HG02884 (cell line): Measurements from ENCODE around the gene OTULIN.

ENCODE experiments used
- ATAC-seq: cut with Tn5 transposase; IDR thresholded peaks from one replicate; pipeline ENCODE4 v1.9.1; 2021; ENCODE audit warnings: mild to moderate bottlenecking, moderate library complexity; ENCODE audit not compliant: unreplicated experiment

The OTULIN gene

DNA sequence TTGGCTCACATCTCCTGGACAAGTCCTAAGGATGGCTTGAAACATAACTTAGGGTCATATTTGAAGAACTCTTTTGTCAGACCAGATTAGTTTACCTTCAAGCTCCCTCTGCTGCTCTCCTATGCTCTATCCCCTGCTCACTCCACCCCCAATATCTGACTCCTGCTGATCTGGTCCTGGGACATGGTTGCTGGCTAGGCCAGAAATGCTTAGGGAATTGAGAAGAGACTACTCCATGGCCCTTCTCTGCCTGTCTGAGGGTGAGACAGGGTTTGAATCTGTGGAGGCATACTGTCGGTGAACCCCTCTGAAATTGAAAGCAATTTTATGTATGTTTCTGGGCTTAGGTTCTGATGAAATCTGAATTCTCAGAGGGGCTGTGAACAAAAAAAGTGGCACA, 3.3 kb downstream of the OTULIN start:
- no peak for ATAC-seq

DNA sequence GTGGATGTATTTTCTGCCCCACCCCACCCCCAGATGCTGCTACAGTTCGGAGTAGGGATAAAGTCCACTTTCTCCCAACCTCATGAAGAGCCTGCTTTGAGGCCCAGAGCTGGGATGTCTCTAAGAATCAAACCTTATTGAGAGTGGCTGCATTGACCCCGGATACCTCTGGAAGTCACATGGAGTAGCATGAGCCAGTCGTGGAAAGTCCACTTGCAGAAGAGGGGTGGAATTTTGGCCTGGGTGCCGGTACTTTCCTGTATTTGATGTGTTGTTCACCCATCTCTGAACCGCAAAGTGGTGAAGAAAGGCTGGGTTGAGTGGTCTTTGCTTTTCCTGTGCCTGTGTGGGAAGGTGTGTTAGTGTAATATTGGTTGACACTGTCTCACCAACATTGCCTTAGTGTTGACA, 3.7 kb downstream of the OTULIN start:
- ATAC-seq: no peak

DNA sequence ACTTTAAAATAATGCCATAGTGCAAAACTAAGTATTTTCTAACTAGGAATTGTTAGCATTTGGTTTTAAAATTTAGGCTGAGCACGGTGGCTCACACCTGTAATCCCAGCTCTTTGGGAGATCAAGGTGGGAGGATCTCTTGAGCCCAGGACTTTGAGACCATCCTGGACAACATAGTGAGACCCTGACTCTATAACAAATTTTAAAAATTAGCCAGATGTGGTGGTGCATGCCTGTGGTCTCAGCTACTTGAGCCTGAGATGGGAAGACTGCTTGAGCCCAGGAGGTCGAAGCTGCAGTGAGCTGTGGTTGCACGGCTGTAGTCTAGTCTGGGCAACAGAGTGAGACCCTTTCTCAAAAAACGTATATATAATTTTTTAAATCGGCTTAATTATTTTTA, 4.9 kb downstream of the OTULIN start:
- no peak for ATAC-seq

DNA sequence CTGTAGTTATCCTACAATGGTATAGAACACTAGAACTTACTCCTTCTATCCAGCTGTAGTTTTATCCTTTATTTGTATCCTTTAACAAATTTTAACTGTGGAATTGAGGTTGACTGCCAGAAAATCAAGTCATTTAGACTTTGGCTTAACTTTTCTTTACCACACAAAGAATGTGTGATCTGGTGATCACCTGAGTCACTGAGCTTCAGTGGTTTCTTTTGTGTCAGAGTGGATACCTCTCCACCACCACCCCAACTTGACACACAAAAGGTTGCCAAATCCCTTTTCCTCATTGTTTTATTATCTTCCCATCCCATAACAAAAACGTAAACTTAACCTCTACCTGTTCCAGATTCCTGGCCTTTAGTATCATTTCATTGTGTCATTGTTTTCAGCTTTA, 5.5 kb downstream of the OTULIN start:
- no peak for ATAC-seq

DNA sequence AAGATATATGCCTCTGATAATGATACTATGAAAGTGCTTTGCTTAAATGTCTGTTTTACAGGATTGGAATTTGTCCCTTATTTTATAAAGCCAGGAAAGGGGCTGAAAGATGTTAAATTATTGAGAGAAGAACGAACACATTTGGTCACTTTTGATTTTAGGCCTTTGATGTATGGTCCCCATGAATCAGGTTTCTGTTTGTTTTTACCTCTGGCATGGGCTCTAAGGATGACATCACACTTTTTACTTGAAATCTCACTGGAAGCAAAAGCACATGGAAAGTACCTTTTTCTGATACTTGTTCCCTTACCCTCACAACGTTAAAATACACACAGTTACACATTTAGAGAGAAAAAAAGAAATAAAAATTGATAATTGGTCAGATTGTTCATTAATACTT, 6.9 kb downstream of the OTULIN start:
- no peak for ATAC-seq

DNA sequence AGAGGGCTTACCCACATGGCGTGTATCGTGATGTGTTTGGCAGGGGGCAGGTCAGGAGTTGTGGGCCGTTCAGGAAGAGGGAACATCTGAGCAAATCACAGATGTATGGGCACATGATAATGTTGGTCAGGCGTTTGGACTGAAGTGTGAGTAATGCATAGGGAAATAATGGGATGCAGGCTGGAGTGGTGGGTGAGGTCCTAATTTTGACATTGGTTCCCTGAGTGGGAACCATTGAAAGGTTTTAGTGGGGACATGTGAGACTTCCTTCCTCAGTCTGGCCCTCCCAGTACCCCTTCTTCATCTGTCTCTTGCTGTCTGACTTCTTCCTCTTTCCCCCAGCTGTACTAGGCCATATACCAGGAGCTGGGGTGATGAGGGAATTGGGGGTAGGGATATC, 7.6 kb downstream of the OTULIN start:
- ATAC-seq: no peak

DNA sequence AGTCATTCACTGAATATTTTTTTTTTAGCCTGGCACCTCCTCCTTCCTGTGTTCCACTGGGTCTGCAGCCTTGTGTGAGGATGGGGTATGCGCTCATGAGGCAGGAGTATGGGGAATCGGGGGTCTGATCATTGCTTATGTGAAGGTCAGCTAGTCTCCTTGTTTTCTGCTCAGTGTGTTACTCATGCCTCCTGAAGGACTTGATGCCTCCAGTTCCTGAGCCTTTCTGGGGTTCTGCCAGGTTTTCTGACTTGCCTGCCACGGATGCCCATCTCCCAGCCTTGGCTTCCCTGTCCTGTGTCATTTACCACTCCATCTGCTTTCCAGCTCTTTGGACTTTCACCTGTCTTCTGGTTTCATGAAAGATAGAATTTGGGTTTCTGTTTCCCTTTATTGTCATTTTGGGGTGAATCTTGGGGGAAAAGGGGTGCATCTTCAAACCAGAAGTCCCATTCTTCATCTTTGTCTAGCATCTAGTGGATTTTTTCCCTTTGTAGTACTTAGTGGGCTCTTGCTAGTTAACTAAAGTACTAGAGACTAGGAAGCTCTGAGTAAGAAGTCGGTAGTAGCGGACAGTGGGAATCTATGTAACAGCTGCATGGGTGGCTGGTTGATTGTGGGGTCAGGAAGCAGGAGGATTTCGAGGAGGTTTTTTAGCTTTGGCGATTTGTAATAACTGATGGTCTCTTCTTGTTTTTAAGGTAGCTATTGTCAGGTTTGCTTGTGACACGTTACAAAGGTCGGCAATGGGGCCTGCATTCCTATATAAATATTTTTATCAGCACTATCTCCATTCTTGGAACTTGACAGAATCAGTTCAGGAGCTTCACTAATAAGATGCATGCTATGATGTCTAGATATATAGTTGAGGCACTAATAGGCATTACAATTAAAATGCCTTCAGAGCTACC, 8.2 kb downstream of the OTULIN start:
- no peak for ATAC-seq

DNA sequence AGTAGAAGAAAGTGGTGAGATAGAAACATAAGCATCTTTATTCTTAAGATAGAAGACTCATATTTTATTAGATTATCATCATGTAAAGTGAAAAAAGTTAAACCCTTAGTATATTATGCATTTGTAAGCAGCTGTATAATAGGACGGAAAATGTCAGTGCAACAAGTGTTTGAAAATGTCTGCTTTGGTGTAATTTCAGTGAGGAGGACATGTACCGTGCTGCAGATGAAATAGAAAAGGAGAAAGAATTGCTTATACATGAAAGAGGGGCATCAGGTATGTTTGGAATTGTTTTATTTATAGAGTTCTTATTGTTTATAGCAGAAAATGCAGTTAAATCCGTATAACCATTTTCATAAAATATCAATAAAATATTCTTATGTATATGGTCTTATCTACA, 8.9 kb downstream of the OTULIN start:
- no peak for ATAC-seq

DNA sequence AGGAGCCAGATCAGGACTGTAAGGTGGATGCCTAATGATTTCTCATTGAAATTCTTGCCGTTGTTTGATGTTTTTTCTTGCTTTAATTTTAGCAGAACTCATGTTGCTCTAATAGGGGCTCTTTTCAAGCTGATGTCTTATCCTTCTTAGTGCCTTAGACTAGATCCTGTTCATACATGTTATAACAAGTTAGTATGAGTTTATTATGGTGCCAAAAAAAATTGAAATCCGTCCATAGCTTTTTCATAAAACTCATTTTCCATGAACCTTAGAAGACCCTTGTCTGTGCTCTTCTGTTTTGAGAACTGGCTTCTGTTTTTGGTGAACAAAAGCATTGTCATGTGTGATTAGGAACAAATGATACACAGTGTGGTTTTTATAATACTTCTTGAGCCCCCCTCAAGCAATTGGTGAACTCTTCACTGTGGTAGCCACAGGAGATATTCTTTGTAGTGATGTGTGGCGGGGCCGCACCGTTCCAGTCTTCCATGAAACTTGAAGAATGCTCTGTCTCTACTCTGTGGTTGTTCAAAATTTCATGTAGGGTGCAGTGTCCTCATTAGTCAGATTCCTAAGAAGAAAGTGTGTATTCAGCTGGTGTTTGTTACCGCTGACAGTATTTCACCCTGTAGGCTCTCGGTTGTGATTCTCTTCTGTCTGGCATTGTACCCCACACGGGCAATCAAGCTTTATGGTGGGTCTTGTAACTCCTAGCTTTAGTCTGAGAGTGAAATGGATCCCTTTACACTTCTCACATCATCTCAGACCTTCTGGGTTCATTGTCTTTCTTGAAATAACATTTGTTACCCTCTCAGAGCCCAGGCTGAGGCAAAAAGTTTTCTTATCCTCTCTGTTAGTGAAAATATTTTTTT, 10.7 kb downstream of the OTULIN start:
- no peak for ATAC-seq

DNA sequence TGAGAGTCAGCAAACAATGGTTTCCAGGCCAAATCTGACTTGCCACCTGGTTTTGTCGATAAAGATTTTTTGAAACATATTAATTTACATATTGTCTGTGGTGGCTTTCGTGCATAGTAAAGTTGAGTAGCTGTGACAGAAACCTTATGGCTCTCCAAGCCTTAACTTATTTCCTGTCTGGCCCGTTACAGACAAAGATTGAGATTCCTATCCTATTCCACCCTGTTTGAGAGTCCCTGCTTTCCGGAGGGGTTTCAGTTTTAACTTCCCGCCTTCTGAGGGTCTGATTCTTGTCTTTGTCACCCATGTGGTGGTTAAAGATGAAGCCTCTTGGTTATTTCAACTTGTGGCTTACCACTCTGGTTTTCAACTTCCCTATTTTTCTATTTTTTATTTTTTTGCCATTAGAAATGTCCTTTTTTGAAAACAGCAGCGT, 11.4 kb downstream of the OTULIN start:
- ATAC-seq: peak; percentile 32

DNA sequence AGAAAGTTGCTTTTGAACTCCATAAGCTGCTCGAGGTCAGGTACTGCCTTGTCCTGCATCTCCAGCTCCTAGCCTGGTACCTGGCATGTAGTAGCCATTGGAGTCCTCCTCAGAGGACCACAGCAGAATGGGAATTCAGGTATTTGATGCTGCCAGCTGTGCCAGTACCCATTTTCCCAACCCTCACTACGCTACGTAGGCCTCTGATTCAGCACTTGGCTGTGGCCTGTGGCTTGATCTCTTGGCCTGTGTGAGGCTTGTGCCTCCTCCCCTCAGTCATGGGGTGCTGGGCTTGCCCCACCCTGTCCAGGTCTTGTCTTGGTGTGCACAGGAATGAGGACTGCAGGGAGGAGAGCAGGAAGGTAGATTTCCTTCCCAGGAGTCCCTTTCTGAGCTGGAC, 11.8 kb downstream of the OTULIN start:
- peak; percentile 39 for ATAC-seq

DNA sequence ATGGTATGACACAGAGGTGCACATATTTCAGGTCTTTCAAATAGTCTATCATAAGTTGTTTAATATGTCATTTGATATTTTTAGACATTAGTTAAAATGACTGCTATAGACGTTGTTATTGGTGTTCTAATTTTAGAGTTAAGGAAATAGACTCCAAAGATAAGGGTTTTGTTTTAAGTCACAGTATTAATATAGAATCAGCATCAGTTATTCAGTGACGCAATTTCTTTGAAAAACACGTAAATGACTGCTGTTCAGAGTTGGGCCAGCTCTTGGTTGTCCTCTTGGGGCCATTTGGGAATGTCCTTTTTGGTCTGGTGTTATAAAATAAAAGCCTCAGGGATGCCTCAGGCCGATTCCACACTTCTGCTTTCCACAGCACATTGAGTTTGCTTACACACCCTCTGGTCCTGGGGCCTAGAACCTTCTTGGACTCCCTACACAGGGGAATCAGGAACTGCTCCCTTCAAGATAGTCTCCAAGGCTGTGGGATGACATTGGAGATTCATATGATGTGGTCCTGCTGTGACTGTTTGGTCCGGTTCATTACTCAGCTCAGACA, 14.3 kb downstream of the OTULIN start:
- ATAC-seq: no peak

DNA sequence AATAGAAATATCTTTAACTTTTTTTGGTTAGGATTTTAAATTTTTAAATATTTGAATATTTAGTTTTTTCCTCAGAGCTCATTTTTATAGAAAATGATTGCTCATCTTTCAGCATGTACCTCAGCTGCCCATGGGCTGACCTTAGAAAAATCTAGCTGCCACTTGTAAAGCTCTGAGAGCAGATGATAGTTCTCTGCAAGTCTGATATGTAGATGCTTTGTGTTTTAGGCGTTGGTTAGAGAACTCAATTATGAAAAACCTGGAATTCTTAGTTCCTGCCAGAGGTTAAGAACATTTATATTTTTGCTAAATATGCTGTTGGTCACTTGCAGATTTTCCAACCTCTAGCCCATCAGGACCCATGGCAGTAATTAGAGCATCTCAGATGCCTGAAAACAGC, 15.1 kb downstream of the OTULIN start:
- no peak for ATAC-seq

DNA sequence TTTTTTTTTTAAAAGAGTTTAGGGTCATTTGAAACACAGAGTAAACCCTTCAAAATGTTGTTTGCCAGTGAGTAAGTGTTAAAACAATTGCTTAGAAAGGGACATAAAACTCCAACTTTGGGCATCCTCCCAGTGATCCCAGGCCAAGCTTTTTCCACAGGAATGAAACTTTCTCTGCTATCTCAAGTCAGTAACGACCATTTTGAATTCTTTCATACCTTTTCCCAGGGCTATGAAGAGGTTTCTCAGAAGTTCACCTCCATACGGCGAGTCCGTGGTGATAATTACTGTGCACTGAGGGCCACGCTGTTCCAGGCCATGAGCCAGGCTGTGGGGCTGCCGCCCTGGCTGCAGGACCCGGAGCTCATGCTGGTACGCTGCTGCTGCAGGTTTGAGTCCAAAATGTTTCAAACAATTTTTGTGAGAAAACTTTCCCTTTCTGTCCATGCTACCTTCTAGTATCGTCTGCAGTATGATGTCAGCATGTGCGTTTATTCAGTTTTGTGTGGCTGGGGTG, 16.8 kb downstream of the OTULIN start:
- ATAC-seq: no peak

DNA sequence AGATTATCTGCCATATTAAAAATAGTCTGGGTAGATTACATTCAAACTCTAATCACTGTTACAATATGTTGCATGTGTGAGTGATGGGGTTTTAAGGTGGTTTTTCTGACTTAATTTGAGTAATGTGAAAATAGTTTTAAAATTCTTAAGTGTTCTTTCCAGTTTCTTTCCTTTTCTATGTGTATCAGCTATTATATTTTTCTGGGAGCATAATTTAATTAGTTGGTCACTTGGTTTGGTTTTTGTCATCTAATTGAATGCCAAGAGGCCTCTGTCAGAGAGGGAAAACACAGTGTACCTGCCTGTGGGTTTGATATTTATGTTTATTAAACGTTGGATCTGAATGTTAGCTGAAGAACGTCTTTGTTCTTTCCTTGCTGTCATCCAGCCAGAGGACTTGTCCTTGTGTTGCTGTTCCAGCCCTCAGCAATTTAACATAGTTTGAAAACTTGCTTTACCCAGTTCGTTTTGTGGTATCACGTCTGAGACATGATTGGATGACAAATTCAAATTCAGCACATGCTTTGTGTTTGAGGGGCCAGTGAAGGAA, 19.5 kb downstream of the OTULIN start:
- no peak for ATAC-seq

DNA sequence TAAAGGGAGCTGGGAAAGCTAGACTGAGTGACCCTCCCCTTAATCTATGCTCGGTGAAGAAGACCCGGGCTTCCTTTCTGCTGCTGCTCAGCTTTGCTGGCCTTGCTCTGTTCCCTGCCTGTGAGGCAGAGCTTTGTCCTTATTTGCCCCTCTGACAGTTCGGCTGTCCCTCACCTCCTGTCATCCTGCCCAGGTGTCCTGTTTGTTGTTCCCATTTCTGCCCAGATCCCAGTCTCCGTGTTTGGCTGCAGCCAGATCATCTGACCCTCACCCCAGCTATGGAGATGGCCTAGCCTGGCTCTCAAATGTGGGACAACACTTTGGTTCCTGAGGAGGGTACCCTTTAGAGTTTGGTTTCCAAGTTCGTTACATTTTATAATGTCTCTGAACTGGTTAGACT, 20.2 kb downstream of the OTULIN start:
- ATAC-seq: no peak

DNA sequence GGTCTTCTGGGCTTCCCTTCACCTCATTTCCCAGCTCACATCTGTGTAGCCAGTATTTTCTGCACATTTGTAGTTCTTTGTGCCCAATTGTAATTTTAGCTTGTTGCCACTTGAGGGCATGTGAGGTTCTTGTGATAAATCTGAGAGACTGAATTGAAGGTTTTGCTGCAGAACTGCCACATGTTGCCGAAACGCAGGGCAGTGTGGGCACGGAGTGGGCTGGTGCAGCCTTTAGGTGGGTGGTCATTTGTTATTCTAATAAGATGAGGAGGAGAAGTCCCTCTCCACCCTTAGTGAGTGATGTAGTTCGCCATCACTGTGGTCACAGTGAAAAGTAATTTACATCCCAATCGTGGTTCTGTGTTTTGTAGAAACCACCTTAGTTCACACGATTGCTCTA, 21.2 kb downstream of the OTULIN start:
- ATAC-seq: peak; percentile 93

DNA sequence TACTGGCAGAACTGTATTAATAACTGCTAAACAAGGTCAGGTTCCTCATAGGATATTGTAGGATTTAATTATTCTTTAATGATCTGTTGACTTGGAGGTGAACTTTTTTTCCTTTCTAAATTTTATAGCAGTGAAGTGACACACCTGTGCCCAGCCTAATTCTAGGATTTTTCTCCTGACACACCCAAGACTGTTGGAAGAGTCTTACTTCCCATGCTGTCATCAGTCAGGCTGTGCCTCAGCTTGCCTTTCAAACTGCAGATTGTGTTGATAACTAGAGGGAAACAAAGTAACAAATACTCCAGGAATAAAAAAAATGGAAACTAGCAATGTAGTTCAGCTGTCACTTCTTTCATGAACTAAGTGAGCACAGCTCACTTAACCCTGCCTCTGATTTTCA, 22.0 kb downstream of the OTULIN start:
- ATAC-seq: no peak

DNA sequence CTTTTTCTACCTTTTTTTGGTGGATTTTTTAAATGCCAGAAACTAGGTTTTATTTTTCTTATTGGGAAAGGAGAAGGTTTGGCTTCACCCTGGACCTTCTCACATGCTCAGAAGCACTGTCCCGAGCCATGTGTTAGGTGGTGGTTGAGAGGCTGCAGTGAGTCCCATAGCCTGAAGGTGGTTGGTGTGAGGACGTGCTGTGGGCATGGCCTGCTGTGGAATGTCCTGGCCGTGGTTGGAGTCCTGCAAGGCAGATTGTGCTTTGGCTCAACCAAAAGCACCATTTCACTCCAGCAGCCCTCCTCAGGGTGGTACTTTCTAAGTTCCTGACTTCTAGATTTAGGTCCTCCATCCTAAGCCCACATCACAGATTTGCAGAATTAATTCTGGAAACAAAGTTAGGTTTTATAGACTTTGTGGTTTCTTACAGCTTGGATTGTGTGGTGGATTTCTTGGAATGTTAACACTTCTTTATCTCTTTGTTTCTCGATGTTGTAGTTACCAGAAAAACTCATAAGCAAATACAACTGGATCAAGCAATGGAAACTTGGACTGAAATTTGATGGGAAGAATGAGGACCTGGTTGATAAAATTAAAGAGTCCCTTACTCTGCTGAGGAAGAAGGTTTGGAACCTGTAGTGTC, 22.6 kb downstream of the OTULIN start:
- no peak for ATAC-seq

DNA sequence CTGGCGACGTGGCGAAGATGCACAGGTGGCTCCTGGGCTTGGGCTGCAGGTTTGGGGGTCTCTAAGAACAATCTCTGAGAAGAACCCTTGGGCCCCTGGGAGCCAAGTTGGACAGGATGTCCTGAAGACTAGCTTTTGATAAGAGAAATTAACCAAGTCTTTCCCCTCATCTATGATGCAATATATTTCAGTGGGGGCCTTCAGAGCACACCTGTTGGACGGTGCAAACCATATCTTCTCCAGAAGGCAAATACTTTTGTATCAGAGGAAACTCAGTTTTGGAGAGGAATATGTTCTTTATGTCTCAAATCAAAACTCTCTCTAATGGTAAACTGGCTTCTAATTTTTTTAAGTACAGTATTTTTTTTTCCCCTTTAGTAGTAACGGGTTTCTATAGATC, 28.6 kb downstream of the OTULIN start:
- no peak for ATAC-seq

DNA sequence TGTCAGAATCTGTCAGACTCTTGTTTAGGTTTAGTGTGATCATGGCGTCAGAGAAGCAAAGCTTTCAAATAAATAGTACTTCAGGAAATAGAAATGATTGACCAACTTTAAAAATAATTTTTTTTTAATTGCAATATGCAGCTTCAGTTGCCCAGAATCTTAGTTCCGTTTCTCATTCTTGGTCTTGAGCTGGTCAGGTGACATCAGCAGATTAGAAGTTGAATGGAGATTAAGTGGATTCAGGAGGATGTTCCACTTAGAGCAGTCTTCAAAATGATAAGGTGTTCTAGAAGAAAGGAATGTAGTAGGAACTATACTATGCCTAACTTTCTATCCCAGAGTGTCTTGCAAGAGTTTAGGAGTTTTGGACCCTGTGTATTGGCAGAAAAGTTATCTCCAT, 30.6 kb downstream of the OTULIN start:
- ATAC-seq: no peak
